H1 (cell line): ENCODE measurements around the gene C15orf39.

Experiments used
- CTCF ChIP-seq, 3 experiments: IDR thresholded peaks; 1 replicate in 2 of 3; 2 replicates in 1 of 3; pipeline versions ENCODE4 v1.5.1 to v1.6.1; 2011; ENCODE audit warnings: low read length in 3 of 3, mild to moderate bottlenecking in 3 of 3, inconsistent platforms in 2 of 3, low read depth in 1 of 3, moderate library complexity in 1 of 3; ENCODE audit not compliant: insufficient read depth in 1 of 3; ENCODE audit errors: control extremely low read depth in 1 of 3
- NRF1 ChIP-seq: IDR thresholded peaks from 2 replicates; pipeline ENCODE4 v1.6.1; 2011; ENCODE audit warnings: mild to moderate bottlenecking, low read depth, low read length, improper control_type of control experiment
- POLR2AphosphoS5 ChIP-seq: IDR thresholded peaks from 2 replicates; pipeline ENCODE4 v1.6.1; 2011; ENCODE audit warnings: low read depth, low read length
- RAD21 ChIP-seq, 2 experiments: IDR thresholded peaks in 1 of 2; conservative IDR thresholded peaks in 1 of 2; 2 replicates each; pipeline ENCODE4 v1.6.1; 2011; ENCODE audit warnings: low read depth in 2 of 2, low read length in 2 of 2, improper control_type of control experiment in 1 of 2, inconsistent platforms in 1 of 2, mild to moderate bottlenecking in 1 of 2, moderate library complexity in 1 of 2
- SAP30 ChIP-seq: fragments of 300-600 bp; sonication (generic); IDR thresholded peaks from 2 replicates; pipeline ENCODE4 v1.7.1; 2012; ENCODE audit warnings: low read length, moderate library complexity, mild to moderate bottlenecking, inconsistent platforms; ENCODE audit not compliant: insufficient read depth, insufficient replicate concordance
- TAF1 ChIP-seq: IDR thresholded peaks from 2 replicates; pipeline ENCODE4 v1.6.1; 2011; ENCODE audit warnings: mild to moderate bottlenecking, low read depth, low read length
- YY1 ChIP-seq: IDR thresholded peaks from 2 replicates; pipeline ENCODE4 v1.6.1; 2011; ENCODE audit warnings: low read depth, mild to moderate bottlenecking, low read length

- no peak for TF ChIP-seq POLR2AphosphoS5
- TF ChIP-seq CTCF (IDR thresholded peaks at IDR 0.05; ENCODE audit: control extremely low read depth in 1 of 3, insufficient read depth in 1 of 3, low read depth in 1 of 3, low read length in 3 of 3) = no peak
- TF ChIP-seq YY1 = no peak
- no peak for TF ChIP-seq TAF1
- TF ChIP-seq RAD21 (IDR thresholded peaks at IDR 0.05 in 1 of 2, conservative IDR thresholded peaks at IDR 0.05 in 1 of 2; ENCODE audit: low read depth in 2 of 2, low read length in 2 of 2) = no peak
- TF ChIP-seq NRF1 = no peak
- TF ChIP-seq SAP30 = no peak
Observed at GRCh38 chr15:75167588-75168350, 33.9 kb upstream of the C15orf39 start.
